ENCODE measurements around the gene SH3BP5.
"Not testable (repeated sequence)": the region's sequence is repeated elsewhere in the genome, so short reads cannot be mapped to it uniquely, and the experiment has no call there.

The SH3BP5 gene, protein sequence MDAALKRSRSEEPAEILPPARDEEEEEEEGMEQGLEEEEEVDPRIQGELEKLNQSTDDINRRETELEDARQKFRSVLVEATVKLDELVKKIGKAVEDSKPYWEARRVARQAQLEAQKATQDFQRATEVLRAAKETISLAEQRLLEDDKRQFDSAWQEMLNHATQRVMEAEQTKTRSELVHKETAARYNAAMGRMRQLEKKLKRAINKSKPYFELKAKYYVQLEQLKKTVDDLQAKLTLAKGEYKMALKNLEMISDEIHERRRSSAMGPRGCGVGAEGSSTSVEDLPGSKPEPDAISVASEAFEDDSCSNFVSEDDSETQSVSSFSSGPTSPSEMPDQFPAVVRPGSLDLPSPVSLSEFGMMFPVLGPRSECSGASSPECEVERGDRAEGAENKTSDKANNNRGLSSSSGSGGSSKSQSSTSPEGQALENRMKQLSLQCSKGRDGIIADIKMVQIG

DNA sequence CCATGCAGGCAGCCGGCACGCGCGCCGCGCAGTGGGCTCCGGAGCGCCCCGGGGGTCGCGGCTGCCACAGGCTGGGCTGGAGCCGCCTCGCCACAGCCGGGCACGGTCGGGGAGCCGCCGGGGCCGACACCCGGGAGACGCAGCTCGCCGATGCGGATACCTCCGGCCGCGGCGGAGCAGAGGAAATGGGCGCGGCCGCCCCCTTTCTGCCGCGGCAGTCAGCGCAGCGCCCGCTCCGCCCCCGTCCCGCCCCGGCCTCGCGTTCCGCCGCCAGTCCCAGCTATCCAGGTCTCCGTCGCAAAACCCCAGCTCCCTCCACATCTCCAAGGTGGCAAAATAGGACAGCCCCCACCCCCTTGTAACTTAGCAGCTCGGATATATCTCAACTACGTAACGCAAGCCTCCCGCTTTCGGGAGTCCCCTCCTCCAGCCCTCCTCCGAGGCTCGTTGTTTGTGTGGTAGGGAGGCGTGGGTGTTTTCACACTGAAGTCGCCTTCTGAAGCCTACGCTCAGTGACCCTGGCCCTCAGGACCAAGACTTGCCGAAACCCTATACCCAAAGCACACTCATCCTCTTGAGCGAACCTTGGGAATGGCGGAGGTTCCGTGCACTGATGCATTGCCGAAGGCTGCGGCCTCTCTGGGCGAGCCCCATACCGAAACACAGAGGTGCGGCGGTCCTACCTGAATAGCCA lies at the start of gene SH3BP5:
Gene SH3BP5 (minus strand): TSS at position 182 of the 694 bp plus-strand sequence. CDS start 178 bp downstream, at position 4.
- no peak for FAIRE-seq

DNA sequence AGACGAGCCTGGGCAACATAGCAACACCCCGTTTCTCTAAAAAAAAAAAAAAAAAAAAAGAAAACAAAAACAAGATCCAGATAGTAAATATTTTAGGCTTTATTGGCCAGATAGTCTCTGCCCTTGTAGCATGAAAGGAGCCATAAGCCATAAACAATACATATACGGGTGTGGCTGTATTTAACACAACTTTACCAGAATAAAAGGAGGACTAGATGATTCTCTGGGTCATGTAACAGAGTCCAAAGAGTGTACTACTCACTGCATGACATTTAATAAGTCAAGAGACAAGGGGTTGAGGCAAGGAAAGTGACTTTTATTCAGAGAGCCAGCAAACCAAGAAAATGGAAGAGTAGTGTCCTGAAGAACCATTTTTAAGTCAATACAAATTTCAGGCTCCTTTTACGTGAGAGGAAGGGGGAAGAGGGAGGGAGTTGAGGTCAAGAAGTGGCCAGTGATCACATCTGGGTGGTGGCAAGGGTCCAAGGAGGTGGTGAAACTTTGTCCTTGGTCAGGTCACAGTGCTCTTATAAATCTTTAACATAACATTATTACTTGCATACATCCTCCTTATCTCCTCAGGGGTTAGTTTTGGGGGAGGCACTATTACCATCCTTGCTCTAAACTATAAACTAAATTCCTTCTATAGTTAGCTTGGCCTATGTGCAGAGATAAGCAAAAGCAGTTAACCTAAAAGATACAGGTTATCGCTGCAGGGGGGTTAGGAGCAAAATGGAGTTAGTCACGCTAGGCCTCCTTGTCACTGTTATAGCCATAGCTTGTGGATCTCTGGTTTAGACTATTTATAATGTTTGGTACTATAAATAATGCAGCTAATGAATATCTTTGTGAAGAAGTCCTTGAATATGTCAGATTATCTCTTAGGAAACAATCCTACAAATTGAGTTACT lies 48.8 kb upstream of the SH3BP5 start:
- FAIRE-seq: no peak

DNA sequence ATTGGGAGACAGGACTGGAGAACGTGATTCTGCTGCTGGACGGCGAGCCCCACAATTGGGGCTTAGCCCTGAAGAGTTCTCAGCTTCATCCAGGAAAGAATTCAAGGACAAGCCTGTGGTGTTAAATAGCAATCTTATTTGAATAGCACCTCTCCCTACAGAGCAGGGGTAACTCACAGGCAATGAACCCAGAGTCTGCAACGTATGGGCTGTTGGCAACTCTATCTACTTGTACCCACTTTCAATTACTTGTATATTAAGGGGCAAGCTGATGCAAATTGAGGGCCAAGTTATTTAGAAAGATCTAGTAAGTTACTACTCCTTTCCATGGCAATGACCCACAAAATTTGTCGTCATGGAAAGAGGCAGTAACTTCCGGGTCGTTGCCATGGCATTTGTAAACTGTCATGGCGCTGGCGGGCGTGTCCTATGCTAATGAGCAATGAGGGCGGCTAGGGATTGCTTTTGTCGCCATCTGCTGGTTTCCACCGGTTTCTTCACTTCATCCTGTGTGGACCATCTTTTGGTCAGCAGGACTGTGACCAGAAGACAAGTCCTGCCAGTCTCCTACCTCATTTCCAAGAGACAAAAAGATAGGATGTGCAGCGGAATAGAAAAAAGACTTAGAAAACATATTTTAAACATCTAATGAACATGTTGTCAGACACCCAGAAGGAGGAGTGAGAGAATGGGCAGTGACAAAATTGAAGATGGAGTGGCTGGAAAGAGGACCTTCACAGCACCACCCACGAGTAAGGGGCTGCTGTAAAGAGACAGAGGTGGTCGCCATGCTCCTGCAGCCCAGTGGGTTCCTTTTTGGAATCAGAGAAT lies 45.8 kb upstream of the SH3BP5 start:
- FAIRE-seq: peak; percentile 83

DNA sequence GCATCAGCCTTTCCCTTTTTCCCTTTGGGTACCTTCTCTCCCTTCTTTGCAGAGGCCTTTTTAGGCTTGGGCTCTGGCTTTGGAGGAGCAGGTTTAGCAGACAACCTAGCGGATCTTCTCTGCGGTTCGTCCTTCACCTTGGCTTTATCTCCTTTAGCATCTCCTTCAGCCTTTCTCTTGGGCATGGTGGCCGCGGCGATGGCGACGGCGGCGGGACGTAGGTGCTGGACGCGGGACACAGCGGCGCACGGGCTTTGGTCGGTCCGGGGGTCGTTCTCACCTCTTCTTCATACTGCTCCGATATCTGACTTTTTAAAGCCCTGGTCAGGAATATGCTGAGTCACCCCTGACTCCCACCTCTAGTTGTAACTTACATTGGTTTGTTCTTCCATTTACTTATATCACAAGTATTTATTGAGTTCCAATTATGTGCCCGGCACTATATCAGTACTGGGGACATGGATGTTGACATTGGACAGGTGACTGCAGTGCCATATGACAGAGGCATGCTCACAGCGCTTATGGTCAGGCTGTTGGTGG lies 43.1 kb upstream of the SH3BP5 start:
- no peak for FAIRE-seq

DNA sequence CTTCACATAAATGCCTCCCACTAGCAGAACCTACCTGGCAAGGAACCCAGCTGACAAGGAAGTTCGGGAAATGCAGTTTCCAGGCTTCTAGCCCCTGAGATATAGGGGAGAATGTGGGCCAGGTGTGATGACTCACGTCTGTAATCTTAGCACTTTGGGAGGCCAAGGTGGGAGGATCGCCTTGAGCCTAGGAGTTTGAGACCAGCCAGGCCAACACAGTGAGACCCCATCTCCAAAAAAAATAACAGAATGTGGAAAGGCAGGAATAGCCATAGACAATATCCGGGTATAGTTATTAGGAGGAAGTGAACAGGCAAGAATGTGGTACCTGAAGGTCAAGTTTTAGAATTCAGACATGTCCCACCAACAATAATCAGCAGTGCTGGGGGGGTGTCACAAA lies 40.5 kb upstream of the SH3BP5 start:
- FAIRE-seq: no peak

DNA sequence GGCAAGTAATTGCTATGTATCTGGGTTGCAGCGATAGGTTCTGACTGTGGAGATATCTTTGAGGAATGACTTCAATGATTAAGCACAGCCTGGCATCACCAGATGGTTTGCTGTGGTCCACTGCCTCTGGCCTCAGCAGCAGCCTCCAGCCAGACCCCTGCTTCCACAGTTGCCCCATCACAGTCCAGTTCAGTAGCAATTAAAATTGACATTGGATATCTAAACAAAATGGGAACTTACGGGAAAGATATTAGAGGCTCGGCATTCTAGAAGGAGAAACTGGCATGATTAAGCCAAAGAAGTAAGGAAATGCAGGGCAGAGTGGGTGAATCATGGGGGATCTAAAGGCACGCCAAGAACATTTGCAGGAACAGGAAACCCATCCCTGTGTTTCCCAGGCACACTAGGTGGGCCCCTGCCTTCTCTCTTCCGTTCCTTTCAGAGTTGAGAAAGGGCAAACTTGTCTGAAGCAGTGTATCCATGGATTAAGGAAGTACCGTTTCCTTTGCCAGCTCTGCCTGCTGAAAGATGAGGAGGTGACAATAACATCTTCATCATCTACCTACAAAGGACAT lies 36.3 kb upstream of the SH3BP5 start:
- FAIRE-seq: no peak

DNA sequence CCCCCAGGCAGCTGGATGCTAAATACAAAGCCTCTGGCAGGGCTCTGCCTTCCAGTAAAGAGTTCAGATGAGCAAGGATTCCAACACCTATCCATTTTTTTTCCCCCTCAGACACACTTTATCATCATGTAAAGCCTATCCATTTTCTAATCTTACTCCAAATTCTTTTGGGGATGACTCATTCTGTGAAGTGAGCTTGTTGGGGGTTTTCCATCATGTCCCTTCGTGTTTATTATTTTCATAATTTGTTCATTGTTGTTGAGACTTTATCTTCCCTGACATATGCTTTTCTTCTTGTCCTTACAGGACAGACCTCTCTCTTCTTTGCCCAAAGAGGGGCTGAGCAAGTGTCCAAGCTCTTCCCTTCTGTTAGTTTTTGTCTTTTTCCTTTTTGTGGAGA lies 34.7 kb upstream of the SH3BP5 start:
- no peak for FAIRE-seq

DNA sequence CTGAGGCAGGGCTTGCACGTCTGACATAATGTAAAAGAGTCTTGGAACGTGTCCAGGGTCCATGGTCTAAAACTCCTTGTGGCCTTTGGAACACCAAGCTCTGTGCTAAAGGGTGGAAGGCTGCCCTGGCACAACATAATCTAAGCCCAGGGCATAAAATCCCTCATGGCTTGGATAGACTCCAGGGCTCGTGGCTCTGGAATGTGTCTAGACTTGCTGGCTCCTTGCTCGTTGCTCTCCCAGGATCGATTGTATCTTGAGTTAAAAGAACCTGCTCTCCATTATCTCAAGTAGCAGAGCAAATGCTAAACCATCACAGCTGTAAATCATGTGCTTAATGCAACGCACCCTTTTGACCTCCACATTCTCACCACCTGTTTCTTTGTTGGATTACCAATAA lies 31.7 kb upstream of the SH3BP5 start:
- FAIRE-seq: not testable (repeated sequence)

DNA sequence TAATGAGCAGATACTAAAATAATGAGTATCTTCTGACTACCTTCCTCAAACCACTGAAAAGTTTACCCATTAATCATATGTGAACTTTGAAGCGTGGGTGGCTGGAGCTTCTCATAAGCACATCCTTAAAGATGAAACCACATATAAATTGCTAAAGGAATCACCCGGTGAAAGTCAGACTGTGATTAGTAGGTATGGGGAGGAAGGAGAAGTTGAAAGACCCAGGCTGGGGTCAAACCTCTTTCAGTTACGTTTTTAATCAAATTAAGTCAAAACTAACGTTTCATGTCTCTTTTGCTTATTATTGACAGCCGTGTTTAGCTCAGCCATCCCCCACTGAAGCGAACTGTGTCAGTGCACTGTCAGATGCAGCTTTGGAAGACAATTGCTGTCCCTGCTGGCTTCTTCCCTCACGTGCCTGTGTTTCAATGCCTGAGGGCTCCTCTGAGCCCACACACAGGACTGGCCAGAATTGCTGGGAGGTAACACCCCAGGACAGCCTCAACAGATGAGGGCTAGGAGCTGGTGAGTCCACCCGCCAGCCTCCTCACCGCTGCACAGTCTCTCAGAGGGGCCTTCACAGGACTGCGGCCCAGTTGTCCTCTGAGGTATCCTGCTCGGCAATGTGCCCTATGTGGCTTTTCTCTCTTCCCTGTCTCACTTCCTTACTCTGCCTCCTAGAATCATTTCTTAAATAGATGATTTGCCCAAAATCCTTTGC lies 29.3 kb upstream of the SH3BP5 start:
- FAIRE-seq: no peak

DNA sequence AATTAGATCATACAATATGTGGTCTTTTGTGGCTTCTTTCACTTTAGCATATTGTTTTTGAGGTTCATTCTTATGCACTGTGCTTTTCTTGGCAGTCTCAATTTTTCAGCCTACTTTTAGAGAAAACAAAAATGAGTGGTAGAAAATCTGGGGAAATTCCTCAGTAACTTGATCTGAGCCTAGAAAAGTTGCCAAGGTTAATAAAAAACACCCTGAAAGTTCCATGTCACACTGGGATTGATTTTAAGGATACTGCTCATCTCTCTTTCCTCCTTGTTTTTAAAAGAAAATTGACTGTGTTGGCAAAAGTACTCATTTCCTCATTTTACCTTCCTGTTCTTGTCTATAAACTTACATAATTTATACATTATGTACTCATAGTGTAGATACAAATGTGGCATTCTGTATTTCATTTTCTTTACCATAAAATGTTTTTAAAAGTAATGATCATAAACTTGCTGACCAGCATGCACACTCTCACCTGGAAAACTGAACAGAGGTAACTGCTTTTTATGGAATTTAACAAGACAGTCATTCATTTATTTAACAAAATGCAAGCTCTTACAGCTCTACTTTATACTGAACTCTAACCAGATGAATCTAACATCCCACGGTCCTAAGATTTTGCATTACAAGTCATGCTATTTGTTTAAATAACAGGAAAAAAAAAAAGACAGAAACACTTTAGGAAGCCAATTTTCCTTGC lies 28.6 kb upstream of the SH3BP5 start:
- FAIRE-seq: no peak

DNA sequence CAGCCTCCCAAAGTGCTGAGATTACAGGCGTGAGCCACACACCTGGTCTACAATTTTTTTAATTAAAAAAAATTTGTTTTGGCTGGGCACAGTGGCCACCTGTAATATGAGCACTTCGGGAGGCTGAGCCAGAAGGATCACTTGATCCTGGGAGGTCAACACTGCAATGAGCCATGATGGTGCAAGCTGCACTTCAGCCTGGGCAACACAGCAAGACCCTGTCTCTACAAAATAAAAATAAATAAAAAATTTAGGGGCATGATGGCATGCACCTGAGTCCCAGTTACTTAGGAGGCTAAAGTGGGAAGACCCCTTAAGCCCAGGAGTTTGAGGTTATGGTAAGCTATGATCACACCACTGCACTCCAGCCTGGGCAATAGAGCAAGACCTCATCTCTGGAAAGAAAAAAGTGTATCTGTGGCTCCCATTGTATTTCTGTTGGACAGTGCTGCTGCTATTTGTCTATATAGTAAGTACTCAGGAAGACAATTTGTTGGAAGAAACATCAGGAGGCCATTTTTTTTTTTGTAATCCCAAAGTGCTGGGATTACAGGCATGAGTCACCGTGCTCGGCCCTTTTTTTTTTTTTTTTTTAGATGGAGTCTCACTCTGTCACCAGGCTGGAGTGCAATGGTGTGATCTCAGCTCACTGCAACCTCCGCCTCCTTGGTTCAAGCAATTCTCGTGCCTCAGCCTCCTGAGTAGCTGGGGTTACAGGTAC lies 27.5 kb upstream of the SH3BP5 start:
- no peak for FAIRE-seq

DNA sequence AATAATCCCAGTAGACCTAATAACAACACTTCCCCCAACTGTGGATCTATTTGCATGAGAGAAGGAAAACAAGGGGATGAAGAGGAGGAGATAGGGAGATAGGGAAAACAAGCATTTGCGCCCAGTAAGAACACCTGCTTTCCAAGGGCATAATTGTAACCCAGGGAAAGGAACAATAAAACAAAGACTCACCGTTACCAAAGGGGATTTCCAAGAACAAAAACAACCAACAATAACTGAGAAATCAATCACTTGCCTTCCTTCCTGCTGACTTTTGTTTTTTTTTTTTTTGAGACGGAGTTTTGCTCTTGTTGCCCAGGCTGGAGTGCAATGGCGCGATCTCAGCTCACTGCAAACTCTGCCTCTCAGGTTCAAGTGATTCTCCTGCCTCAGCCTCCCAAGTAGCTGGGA lies 24.3 kb upstream of the SH3BP5 start:
- FAIRE-seq: not testable (repeated sequence)

DNA sequence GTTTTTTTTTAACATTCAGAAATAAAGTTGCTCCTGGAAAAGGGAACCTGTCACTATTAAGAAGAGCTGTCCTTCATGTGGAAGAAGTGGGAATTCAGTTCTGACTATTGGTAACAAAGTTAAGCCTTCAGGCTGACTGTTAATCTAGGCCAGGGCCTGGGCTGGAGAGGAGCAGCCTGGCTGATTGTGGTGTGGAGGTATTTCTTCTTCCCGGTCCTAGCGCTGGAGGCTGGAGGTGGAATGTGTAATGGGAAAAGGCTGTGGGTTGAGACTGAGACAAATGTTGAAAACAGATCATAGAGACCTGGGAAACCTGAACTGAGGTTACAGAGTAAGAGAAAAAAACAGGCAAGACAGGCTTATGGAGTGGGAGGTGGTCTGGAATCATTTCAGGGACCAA lies 23.8 kb upstream of the SH3BP5 start:
- FAIRE-seq: no peak

DNA sequence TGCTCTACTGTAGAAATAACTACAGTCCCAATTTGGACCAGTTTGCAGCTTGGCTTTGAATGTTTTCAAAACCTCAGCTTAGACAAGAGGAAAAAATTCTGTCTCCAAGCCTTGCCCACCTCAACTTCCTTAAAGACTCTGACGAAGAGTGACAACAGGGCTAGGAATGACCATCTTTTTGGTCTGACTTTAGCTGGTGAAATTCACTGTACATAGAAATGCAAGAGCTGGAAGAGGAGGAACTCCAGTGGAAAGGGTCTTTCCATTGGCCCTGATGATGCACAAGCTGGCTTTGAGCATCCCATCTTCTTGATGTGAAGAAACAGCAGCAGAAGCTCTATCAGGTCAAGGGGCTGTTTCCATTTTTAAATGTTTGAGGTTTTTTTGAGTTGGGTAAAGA lies 22.7 kb upstream of the SH3BP5 start:
- FAIRE-seq: no peak

DNA sequence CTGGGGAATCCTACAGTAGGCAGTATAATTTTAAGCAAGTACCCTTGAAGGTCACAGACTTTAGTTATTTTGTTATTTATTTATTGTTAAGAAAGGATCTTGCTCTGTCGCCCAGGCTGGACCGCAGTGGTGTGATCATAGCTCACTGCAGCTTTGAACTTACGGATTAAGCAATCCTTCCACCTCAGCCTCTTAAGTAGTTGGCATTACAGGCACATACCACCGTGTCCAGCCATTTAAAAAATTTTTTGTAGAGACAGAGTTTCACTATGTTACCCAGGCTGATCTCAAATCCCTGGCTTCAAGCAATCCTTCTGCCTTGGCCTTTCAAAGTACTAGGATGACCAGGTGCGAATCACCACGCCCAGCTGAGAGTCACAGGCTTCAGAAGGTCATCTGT lies 22.1 kb upstream of the SH3BP5 start:
- FAIRE-seq: no peak

DNA sequence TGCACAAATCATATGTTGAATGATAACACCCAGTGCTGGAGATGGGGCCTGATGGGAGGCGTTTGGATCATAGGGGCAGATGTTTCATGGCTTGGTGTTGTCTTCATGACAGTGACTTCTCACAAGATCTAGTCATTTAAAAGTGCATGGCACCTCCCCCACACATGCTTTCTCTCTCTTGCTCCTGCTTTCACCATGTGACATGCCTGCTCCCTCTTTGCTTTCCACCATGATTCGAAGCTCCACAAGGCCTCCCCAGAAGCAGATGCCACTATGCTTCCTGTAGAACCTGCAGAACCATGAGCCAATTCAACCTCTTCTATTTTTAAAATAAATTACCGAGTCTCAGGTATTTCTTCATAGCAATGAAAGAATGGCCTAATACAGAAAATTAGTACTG lies 17.8 kb upstream of the SH3BP5 start:
- FAIRE-seq: no peak

DNA sequence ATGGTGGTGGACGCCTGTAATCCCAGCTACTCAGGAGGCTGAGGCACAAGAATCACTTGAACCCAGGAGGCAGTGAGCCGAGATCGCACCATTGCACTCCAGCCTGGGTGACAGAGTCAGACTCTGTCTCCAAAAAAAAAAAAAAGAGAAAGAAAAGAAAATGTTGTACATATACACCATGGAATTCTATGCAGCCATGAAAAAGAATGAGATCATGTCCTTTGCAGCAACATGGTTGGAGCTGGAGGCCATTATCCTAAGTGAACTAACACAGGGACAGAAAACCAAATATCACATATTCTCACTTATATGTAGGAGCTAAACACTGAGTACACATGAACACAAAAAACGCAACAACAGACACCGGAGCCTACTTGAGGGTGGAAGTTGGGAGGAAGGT lies 17.1 kb upstream of the SH3BP5 start:
- not testable (repeated sequence) for FAIRE-seq

DNA sequence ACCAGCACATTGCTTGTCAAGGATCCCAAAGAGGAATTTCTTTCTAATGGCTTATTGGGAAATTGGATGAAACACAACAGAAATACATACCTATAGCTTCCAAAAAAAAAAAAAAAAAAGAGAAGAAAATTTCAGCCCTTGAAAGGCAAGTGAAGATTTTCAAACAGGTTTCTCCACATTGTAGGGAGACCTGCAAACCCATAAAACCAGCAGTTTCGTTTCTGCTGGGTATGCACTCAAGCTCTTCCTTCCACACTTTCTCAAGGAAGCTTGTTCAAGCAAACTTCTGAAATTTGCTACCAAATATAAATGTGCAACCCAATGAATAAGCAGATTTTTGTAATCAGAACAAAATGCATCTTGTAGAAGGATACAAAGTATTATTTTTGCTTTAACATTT lies 15.9 kb upstream of the SH3BP5 start:
- FAIRE-seq: no peak

DNA sequence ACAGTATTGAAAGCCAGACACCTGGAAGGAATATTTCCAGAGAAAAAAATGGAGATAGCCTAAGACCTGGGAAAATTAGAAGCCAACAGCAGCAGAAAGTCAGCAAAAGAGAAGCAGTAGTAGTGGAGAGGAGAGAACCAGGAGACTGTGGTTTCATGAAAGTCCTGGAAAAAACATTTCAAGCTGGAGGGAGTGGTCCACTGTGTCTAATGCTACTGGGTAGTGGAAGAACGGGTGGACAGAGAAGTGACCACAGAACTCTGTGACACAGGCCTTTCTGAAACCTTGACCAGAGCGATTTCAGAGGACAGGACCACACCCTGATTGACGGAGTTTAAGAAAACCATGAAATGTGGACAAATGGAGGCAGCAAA lies 15.3 kb upstream of the SH3BP5 start:
- FAIRE-seq: no peak

All from G401.6 (cell line).